ES-I3 (cell line): ENCODE results near the gene KXD1.

Experiments
- H3K36me3 ChIP-seq: 2 replicates; pipeline ENCODE4 v1.6.1; 2013; ENCODE audit warnings: mild to moderate bottlenecking, low read length, control low read depth, moderate library complexity; ENCODE audit not compliant: insufficient read depth
- H3K4me1 ChIP-seq: 2 replicates; pipeline ENCODE4 v1.6.1; 2013; ENCODE audit warnings: mild to moderate bottlenecking, control low read depth, low read length; ENCODE audit not compliant: insufficient read depth
- H3K9ac ChIP-seq: 2 replicates; pipeline ENCODE4 v1.6.1; 2013; ENCODE audit warnings: low read depth, mild to moderate bottlenecking, low read length, moderate library complexity
- H3K9me3 ChIP-seq: 2 replicates; pipeline ENCODE4 v1.6.1; 2013; ENCODE audit warnings: mild to moderate bottlenecking, low read length, moderate library complexity; ENCODE audit not compliant: control insufficient read depth, insufficient read depth

The KXD1 gene

DNA sequence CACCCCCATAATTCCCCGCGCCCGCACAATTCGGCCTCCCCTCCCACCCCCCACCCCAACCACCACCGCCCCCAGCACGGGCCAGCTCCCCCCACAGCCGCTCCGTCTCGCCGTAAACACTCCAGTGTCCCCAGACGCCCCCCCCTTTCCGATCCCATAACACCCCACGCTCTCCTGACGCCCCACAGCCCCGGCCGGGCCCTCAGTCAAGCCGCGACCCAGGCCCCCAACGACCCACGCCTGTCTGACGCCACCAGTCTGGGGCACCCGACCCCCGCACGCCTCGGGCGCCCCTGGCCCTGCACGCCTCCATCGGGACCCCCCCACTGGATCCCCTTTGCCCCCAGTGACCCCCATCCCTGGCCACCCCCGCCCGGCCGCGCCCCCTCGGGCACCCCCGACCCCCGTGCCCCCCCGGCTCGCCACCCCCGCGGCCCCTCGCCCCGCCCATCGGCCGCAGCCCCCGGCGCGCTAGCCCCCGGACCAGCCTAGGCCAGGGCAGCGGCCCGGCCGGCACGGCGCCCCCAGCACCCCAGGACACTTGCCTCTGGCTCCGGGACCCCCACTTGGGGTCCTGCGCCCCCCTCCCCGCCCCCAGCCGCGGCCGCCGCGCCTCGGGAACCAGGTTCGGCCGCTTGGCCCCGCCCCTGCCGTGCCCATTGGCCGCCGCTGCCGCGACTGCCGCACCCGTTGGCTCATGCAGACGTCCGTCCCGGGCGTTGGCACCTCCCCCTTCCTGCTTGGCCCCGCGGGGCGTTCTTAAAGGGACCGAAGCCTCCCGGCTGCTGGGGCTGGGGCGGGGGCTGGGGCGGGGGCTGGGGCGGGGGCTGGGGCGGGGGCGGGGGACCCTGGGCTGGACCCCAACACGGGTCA is 14.5 kb upstream of the KXD1 start, which contains the start of gene FKBP8:
Gene FKBP8, minus strand, starts transcription at position 633 of the 873 bp plus-strand sequence. CDS start 1,603 bp downstream, outside the sequence.
- H3K9ac ChIP-seq, result peak within 1 kb of the TSS; percentile 72
- H3K9me3 ChIP-seq, result no peaks in the 10 kb centered on the region
- 0 out of 2 replicates have a peak, but pooled peaks cover 5% of the 10 kb centered on the region for H3K4me1 ChIP-seq
- peaks cover 6% of the 10 kb centered on the region; the same call in 1 of the 2 replicates for H3K36me3 ChIP-seq

DNA sequence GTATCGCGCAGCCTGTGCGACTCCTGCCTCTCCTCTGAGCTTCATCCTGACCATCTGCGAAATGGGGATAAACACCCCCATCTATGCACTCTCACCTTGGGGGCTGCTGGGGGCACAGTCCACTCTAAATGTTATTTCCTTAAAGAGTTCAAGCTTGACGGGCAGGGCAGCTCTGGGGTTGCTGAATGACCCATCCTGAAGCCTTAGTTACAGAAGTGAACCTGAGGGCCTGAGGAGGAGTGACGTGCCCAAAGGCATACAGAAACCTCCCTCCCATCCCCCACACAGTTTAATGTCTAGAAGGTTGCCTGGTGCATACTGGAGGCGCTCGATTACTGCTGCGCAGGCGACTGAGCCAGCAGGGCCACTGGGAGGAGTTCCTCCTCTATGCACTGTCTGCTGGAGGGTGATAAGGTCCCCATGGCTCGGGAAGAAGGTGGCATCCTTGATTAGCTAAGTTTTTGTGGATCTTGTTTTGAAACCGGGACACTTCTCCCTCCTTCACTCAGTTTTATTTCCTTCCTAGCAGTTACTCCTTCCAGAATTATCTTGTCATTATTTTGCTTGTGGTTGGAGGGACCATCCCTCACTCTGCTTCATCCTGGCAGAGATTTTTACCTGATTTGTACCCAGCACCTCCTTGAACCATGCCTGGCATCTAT is 13.7 kb upstream of the KXD1 start:
- Histone ChIP-seq H3K9ac (peak overlapping the region; percentile 72), H3K9me3 (no peaks in the 10 kb centered on the region), H3K4me1 (0 out of 2 replicates have a peak, but pooled peaks cover 5% of the 10 kb centered on the region), H3K36me3 (peaks cover 6% of the 10 kb centered on the region; the same call in 1 of the 2 replicates)

- Histone ChIP-seq H3K36me3 (no peaks in the 10 kb centered on the region), H3K9me3 (no peaks in the 10 kb centered on the region), H3K4me1 (no peaks in the 10 kb centered on the region), H3K9ac (no peak overlapping the region)
These were observed 6.0 kb upstream of the KXD1 start for GRCh38 chr19:18551631-18552030.

DNA sequence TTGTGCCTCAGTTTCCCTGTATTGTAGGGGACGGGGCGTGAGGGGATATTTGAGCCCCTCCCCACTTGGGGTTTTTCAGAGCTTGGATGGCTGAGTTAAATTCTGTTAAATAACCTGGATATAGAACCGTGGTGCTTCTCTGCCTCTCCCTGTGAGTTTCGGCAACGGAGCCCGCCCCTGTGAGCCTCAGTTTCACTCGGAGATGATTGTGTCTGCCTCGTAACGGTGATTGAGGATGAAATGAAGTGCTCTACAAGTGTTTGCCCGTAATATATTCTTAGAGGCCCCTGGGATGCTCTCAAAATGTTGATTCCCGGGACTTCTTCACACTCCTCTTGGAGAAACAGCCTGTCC is 509 bp downstream of the KXD1 start:
- Histone ChIP-seq H3K9me3 (no peaks in the 10 kb centered on the region), H3K4me1 (no peaks in the 10 kb centered on the region), H3K36me3 (peaks cover 4% of the 10 kb centered on the region; the same call in 1 of the 2 replicates), H3K9ac (peak overlapping the region; percentile 80)

- Histone ChIP-seq H3K9me3 (no peaks in the 10 kb centered on the region), H3K9ac (peak overlapping the region; percentile 80), H3K4me1 (no peaks in the 10 kb centered on the region), H3K36me3 (peaks cover 4% of the 10 kb centered on the region; the same call in 1 of the 2 replicates)
These were observed 934 bp downstream of the KXD1 start for GRCh38 chr19:18558604-18559003.

GRCh38 chr19:18559685-18560084 is 2.0 kb downstream of the KXD1 start:
- no peaks in the 10 kb centered on the region for H3K9me3 ChIP-seq
- no peak overlapping the region for H3K9ac ChIP-seq
- H3K4me1 ChIP-seq, result no peaks in the 10 kb centered on the region
- H3K36me3 ChIP-seq, result peaks cover 7% of the 10 kb centered on the region; the same call in 1 of the 2 replicates

- H3K9me3 ChIP-seq, result no peaks in the 10 kb centered on the region
- no peak overlapping the region for H3K9ac ChIP-seq
- H3K36me3 ChIP-seq, result peaks cover 15% of the 10 kb centered on the region; the same call in 1 of the 2 replicates
- no peaks in the 10 kb centered on the region for H3K4me1 ChIP-seq
These were observed 4.4 kb downstream of the KXD1 start for GRCh38 chr19:18562086-18562485.

DNA sequence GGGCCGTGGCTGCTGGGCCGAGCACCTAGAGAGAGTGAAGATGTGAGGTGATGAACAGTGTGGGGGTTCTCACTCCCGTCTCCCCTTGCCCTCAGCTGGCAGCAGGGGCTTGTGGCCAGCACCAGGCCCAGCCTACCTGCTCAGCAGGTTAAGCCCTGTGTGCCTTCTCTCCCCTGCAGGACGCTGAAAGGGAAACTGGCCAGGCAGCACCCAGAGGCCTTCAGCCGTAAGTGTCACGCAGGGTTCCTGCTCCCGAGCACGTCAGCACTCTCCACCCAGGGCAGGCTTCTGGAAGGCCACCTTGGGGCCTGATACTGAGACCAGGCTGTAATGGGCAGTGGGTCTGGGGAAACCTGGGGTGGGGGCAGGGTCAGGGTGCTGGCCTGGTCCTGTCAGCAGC is 9.3 kb downstream of the KXD1 start:
- no peaks in the 10 kb centered on the region for H3K4me1 ChIP-seq
- peaks cover 12% of the 10 kb centered on the region; the same call in 1 of the 2 replicates for H3K36me3 ChIP-seq
- H3K9me3 ChIP-seq, result no peaks in the 10 kb centered on the region
- no peak overlapping the region for H3K9ac ChIP-seq

DNA sequence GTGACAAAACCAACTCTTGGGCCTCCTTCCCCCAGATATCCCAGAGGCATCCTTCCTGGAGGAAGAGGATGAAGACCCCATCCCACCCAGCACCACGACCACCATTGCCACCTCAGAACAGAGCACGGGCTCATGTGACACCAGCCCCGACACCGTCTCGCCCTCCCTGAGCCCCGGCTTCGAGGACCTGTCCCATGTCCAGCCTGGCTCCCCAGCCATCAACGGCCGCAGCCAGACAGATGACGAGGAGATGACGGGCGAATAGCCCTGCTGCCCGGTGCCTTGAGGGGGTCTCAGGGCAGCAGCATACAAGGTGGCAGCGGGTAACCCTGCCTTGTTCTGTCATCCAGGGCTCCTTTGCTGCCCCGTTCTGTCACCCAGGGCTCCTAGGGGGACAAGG is 10.7 kb downstream of the KXD1 start:
- Histone ChIP-seq H3K36me3 (peaks cover 17% of the 10 kb centered on the region), H3K4me1 (no peaks in the 10 kb centered on the region; the same call in 1 of the 2 replicates), H3K9ac (no peak overlapping the region), H3K9me3 (no peaks in the 10 kb centered on the region)

DNA sequence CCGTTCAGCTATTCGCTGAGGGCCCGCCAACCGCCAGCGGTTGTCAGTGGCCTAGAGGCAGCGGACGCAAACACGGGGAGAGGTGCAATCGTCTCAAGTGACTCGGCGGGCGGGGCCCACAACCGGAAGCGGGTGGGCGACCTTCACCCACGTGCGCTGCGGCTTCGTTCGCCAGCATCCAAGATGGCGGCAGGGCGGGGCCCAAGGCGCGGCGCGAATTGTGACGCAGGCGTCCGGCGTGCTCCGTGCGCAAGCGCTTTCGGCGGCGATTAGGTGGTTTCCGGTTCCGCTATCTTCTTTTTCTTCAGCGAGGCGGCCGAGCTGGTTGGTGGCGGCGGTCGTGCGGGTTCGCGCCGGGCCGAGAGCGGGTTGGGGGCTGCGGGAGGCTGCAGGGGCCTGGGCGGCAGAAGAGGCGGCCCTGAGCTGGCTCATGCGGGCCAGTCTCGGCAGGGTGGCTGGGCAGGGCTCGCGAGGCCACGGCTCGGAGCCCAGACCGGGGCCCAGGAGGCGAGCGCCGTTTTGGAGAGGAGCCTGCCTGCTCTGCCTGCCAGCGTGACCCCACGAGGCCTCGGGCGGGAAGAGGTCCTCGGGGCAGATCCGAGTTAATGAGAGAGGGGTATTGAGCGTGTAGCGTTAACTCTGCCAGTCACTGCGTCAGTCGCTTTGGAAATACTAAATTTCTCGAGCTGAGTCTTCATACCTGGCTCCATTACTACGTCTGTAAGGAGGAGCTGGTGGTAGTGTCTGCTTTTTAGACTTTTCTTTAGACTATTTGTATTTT is 14.1 kb downstream of the KXD1 start, which contains the start of gene UBA52:
Gene UBA52, plus strand, starts transcription at position 294 of the 781 bp plus-strand sequence. CDS start 1,444 bp downstream, outside the sequence.
- Histone ChIP-seq H3K36me3 (peaks cover 29% of the 10 kb centered on the region), H3K9ac (peak within 1 kb of the TSS; percentile 95), H3K9me3 (no peaks in the 10 kb centered on the region), H3K4me1 (no peaks in the 10 kb centered on the region; the same call in 1 of the 2 replicates)

DNA sequence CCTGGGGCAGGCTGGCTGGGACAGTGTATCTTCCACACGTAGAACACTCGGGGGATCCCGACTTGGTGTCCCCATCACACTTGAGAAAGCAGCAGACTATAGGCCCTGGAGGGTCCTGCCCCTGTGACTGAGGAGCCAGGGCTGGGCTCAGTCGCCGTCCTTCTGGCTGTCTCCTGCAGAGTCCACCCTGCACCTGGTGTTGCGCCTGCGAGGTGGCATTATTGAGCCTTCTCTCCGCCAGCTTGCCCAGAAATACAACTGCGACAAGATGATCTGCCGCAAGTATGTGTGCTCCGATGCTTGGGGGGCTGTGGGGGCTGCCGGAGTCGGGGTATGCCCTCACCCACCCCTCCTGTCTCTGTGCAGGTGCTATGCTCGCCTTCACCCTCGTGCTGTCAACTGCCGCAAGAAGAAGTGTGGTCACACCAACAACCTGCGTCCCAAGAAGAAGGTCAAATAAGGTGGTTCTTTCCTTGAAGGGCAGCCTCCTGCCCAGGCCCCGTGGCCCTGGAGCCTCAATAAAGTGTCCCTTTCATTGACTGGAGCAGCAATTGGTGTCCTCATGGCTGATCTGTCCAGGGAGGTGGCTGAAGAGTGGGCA is 17.1 kb downstream of the KXD1 start:
- no peaks in the 10 kb centered on the region; the same call in 1 of the 2 replicates for H3K4me1 ChIP-seq
- H3K9me3 ChIP-seq, result no peaks in the 10 kb centered on the region
- H3K9ac ChIP-seq, result no peak overlapping the region
- H3K36me3 ChIP-seq, result peaks cover 28% of the 10 kb centered on the region

- no peaks in the 10 kb centered on the region for H3K9me3 ChIP-seq
- no peaks in the 10 kb centered on the region; the same call in 1 of the 2 replicates for H3K4me1 ChIP-seq
- H3K36me3 ChIP-seq, result peaks cover 28% of the 10 kb centered on the region
- no peak overlapping the region for H3K9ac ChIP-seq
These were observed 18.7 kb downstream of the KXD1 start for GRCh38 chr19:18576383-18576782.

- Histone ChIP-seq H3K36me3 (peaks cover 28% of the 10 kb centered on the region), H3K9me3 (no peaks in the 10 kb centered on the region), H3K4me1 (no peaks in the 10 kb centered on the region; the same call in 1 of the 2 replicates), H3K9ac (no peak overlapping the region)
These were observed 19.8 kb downstream of the KXD1 start for GRCh38 chr19:18577365-18577914.
